ENCODE data around the gene ART5.
"Not testable (repeated sequence)": the region's sequence is repeated elsewhere in the genome, so short reads cannot be mapped to it uniquely, and the experiment has no call there.

The ART5 gene

GRCh38 chr11:3658252-3658651, 16.5 kb upstream of the ART5 start:
- no peak for TF ChIP-seq CTCF (IDR thresholded peaks at IDR 0.05; ENCODE audit: borderline replicate concordance, insufficient read depth, low read depth, low read length)
- H3K4me3 ChIP-seq (ENCODE audit: low read depth, low read length): no peak overlapping the region

DNA sequence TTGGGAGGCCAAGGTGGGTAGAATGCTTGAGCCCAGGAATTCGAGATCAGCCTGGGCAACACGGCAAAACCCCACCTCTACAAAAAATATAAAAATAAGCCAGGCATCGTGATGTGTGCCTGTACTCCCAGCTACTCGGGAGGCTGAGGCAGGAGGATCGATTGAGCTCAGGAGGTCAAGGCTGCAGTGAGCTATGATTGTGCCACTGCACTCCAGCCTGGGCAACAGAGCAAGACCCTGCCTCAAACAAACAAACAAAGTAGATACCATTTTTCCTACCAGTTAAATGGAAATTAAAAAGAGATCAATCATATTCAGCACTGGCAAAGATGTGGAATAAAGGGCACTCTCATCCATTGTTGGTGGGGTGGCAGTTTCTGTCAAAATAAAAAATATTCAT, 15.5 kb upstream of the ART5 start:
- not testable (repeated sequence) for H3K4me3 ChIP-seq (ENCODE audit: low read depth, low read length)

DNA sequence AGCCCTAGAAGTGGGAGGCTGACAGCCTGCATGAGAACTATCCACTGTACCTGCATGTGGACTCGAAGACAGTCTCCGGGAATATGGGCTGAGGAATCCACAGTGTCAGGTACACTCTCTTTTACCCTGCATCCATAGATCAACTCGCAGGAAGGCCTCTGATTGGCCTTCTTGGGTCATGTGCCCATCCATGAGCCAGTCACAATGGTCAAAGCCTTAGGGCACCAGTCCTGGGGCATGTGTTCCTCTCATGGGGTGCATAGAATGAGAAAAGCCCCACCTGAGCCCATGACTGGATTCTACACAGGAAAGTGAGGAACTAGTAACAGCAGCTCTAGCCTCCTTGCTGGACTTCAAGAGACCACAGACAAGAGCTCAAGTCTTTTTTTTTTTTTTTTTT, 13.8 kb upstream of the ART5 start:
- H3K4me3 ChIP-seq (ENCODE audit: low read depth, low read length): no peak overlapping the region
- TF ChIP-seq CTCF (IDR thresholded peaks at IDR 0.05; ENCODE audit: borderline replicate concordance, insufficient read depth, low read depth, low read length): no peak

DNA sequence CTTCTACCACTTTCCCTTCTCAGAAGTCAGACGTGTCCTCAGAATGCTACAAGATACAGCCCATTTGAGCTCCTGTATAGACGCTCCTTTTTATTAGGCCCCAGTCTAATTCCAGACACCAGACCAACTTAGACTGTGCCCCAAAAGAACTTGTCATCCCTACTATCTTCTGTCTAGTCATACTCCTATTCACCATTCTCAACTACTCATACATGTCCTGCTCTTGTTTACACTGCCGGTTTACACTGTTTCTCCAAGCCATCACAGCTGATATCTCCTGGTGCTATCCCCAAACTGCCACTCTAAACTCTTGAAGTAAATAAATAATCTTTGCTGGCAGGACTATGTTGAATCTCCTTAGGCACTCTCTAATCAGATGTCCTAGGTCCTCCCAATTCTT, 10.7 kb upstream of the ART5 start:
- H3K4me3 ChIP-seq (ENCODE audit: low read depth, low read length): not testable (repeated sequence)

- not testable (repeated sequence) for H3K4me3 ChIP-seq (ENCODE audit: low read depth, low read length)
Measured at GRCh38 chr11:3649374-3649773, 7.6 kb upstream of the ART5 start.

GRCh38 chr11:3648843-3649242, 7.1 kb upstream of the ART5 start:
- H3K4me3 ChIP-seq (ENCODE audit: low read depth, low read length): not testable (repeated sequence)

DNA sequence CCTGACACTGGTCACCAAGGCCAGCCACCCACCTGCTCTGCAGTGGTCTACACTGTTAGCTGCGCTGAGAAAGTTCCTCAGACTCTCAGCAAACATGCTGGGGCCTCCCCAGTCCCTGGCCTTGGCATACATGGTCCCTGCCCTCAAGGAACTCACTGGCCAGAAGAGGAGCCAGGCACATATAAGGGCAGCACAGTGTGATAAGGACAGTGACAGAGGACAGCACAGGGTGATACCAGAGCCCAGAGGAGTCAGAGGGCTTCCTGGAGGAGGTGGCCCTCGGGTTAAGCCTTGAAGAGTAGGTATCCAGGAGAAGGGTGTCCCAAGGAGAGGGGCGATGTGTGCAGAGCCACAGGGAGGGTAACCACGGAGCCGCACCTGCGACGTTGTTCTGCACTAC, 3.8 kb upstream of the ART5 start:
- H3K4me3 ChIP-seq (ENCODE audit: low read depth, low read length): no peak overlapping the region
- no peak for TF ChIP-seq CTCF (IDR thresholded peaks at IDR 0.05; ENCODE audit: borderline replicate concordance, insufficient read depth, low read depth, low read length)

DNA sequence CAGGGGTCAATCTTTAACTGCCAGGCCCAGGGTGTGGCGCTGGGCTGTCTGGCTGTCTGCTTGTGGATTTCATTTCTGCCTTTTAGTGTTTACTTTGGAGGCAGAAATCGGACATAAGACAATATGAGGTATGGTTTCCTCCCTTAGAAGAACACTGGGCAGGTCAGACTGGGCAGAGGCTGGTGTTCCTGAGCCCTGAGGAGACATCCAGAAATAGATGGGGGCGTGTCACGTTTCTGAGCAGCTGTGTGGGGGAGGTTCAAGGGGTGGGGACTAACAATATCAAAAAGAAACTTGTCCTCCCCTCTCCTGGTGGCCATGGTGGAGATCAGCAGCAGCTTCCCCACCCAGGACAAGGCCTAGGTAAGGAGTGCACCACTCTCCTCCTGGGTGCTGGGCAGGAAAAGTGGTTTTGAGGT, 3.0 kb upstream of the ART5 start, which contains the start of gene ART1:
Gene ART1, plus strand, starts transcription at position 312 of the 419 bp plus-strand sequence. CDS start 14,086 bp downstream, outside the sequence.
- no peak for TF ChIP-seq CTCF (IDR thresholded peaks at IDR 0.05; ENCODE audit: borderline replicate concordance, insufficient read depth, low read depth, low read length)
- H3K4me3 ChIP-seq (ENCODE audit: low read depth, low read length): no peak within 1 kb of the TSS

- H3K4me3 ChIP-seq (ENCODE audit: low read depth, low read length): not testable (repeated sequence)
Measured at GRCh38 chr11:3643102-3643546, 1.3 kb upstream of the ART5 start.

GRCh38 chr11:3642071-3642951, 519 bp upstream of the ART5 start:
- TF ChIP-seq CTCF (IDR thresholded peaks at IDR 0.05; ENCODE audit: borderline replicate concordance, insufficient read depth, low read depth, low read length): no peak
- no peak overlapping the region for H3K4me3 ChIP-seq (ENCODE audit: low read depth, low read length)

All from GM12875 (cell line).